ENCODE measurements around the gene KRTAP15-1. TPM values are rescaled to one million over a fixed set of nuclear protein-coding genes. Genes with fewer than 3 reads are reported as not detected.

Gene KRTAP15-1
- total RNA-seq, 1 experiment from 2014 or later, result not detected

GRCh38 chr21:30487336-30487735, 47.3 kb downstream of the KRTAP15-1 start, which contains the start of gene KRTAP19-2:
KRTAP19-2 (minus strand) TSS chr21:30487436; CDS start chr21:30487348, 88 bp downstream.
- H4K8ac ChIP-seq (replicated peaks; ENCODE audit: insufficient read length, low read depth, low read length), result no peak within 1 kb of the TSS
- no peak within 1 kb of the TSS for H3K56ac ChIP-seq (ENCODE audit: insufficient read length, low read depth, low read length)
- Mint-ChIP-seq H3K36me3 (ENCODE audit: insufficient read depth in 1 of 3, low read depth in 3 of 3) (peaks cover 9 to 35% (median 23%) of the 10 kb centered on the region in 3 experiments; a peak in 6 of 7 replicates), H3K9me3 (peaks cover 36 to 42% of the 10 kb centered on the region in 2 experiments), H3K4me1 (no peaks in the 10 kb centered on the region), H3K27me3 (ENCODE audit: low read depth) (no peaks in the 10 kb centered on the region), H3K27ac (no peak within 1 kb of the TSS), H3K4me3 (no peak within 1 kb of the TSS)
- H2BK12ac ChIP-seq (ENCODE audit: insufficient read length, low read depth, low read length), result no peak within 1 kb of the TSS
- no peak within 1 kb of the TSS for H2AFZ ChIP-seq (ENCODE audit: low read length)
- no peaks in the 10 kb centered on the region for H3K79me1 ChIP-seq (ENCODE audit: insufficient read depth, low read depth, low read length, poor library complexity, severe bottlenecking)
- H3K27ac ChIP-seq (ENCODE audit: insufficient read length, low read depth, low read length), result no peak within 1 kb of the TSS
- H3K27me3 ChIP-seq (ENCODE audit: insufficient read depth, low read length), result no peaks in the 10 kb centered on the region
- TF ChIP-seq CTCF (conservative IDR thresholded peaks at IDR 0.05), result no peak
- H2BK20ac ChIP-seq (ENCODE audit: low read depth, low read length, poor library complexity, severe bottlenecking), result no peak within 1 kb of the TSS
- no peak within 1 kb of the TSS for H2AK5ac ChIP-seq (ENCODE audit: insufficient read length, low read length)
- H4K20me1 ChIP-seq (ENCODE audit: control insufficient read depth, insufficient read depth, insufficient read length), result no peaks in the 10 kb centered on the region
- H4K91ac ChIP-seq (ENCODE audit: insufficient read length, low read depth, low read length), result no peak within 1 kb of the TSS
- no peak within 1 kb of the TSS for H3K18ac ChIP-seq (ENCODE audit: insufficient read length, low read depth, low read length)
- H2BK15ac ChIP-seq (ENCODE audit: low read depth, low read length), result no peak within 1 kb of the TSS
- no peak within 1 kb of the TSS for H3K4me2 ChIP-seq (ENCODE audit: insufficient read depth, insufficient read length, low read length)
- no peak within 1 kb of the TSS for H3K23ac ChIP-seq (ENCODE audit: insufficient read length, low read depth, low read length)
- H3K4ac ChIP-seq (ENCODE audit: low read depth, low read length), result no peak within 1 kb of the TSS
- H3K4me1 ChIP-seq (ENCODE audit: insufficient read depth, low read length), result no peaks in the 10 kb centered on the region
- no peaks in the 10 kb centered on the region for H3K23me2 ChIP-seq (ENCODE audit: insufficient read length, low read depth, low read length, poor library complexity, severe bottlenecking)
- H4K5ac ChIP-seq (ENCODE audit: insufficient read length, low read depth, low read length), result no peak within 1 kb of the TSS
- no peak within 1 kb of the TSS for H3K9ac ChIP-seq (ENCODE audit: extremely low read depth, insufficient read length, low read length)
- H3K79me2 ChIP-seq (ENCODE audit: insufficient read depth, low read length), result no peaks in the 10 kb centered on the region
- H2BK120ac ChIP-seq (ENCODE audit: low read depth, low read length, poor library complexity, severe bottlenecking), result no peak within 1 kb of the TSS
- no peak within 1 kb of the TSS for H3T11ph ChIP-seq (ENCODE audit: low read length)
- DNase-seq, result no peak
- no CpG with 5 or more reads among the region's 2 CpGs for WGBS (ENCODE audit: extremely low coverage, insufficient read length, low lambda C conversion rate)
- no peak within 1 kb of the TSS for H2BK5ac ChIP-seq (ENCODE audit: insufficient read length, low read length)
- H3K9me3 ChIP-seq (ENCODE audit: control insufficient read depth, low read depth, low read length), result peaks cover 18% of the 10 kb centered on the region
- H3K14ac ChIP-seq (ENCODE audit: insufficient read depth, low read length), result no peak within 1 kb of the TSS

Other genes starting within 250 kb of the KRTAP15-1 start
- not detected in 2 replicates for gene CLDN8, start 224.2 kb upstream of the KRTAP15-1 start, total RNA-seq (2021)
- not detected in 2 replicates for gene KRTAP24-1, start 157.3 kb upstream of the KRTAP15-1 start, total RNA-seq (2021)
- gene KRTAP25-1, start 150.8 kb upstream of the KRTAP15-1 start, total RNA-seq (2021), result not detected in 2 replicates
- gene KRTAP26-1, start 120.0 kb upstream of the KRTAP15-1 start, total RNA-seq (2021), result not detected in 2 replicates
- gene KRTAP27-1, start 102.6 kb upstream of the KRTAP15-1 start, total RNA-seq (2021), result not detected in 2 replicates
- gene KRTAP23-1, start 91.7 kb upstream of the KRTAP15-1 start, total RNA-seq (2021), result not detected in 2 replicates
- not detected in 2 replicates for gene KRTAP13-2, start 68.0 kb upstream of the KRTAP15-1 start, total RNA-seq (2021)
- not detected in 2 replicates for gene KRTAP13-1, start 44.2 kb upstream of the KRTAP15-1 start, total RNA-seq (2021)
- gene KRTAP13-3, start 14.3 kb upstream of the KRTAP15-1 start, total RNA-seq (2021), result not detected in 2 replicates
- 0.39 and 0.68 TPM in 2 replicates for gene KRTAP13-4, start 10.1 kb upstream of the KRTAP15-1 start, total RNA-seq (2021)
- not detected in 2 replicates for gene KRTAP19-1, start 40.1 kb downstream of the KRTAP15-1 start, total RNA-seq (2021)
- gene KRTAP19-2, start 47.2 kb downstream of the KRTAP15-1 start, total RNA-seq (2021), result not detected in 2 replicates
- not detected in 2 replicates for gene KRTAP19-3, start 51.7 kb downstream of the KRTAP15-1 start, total RNA-seq (2021)
- not detected in 2 replicates for gene KRTAP19-4, start 56.9 kb downstream of the KRTAP15-1 start, total RNA-seq (2021)
- not detected in 2 replicates for gene KRTAP19-5, start 61.9 kb downstream of the KRTAP15-1 start, total RNA-seq (2021)
- gene KRTAP19-6, start 101.6 kb downstream of the KRTAP15-1 start, total RNA-seq (2021), result not detected in 2 replicates
- not detected in 2 replicates for gene KRTAP19-7, start 121.0 kb downstream of the KRTAP15-1 start, total RNA-seq (2021)
- not detected in 2 replicates for gene KRTAP22-2, start 150.1 kb downstream of the KRTAP15-1 start, total RNA-seq (2021)
- not detected in 2 replicates for gene KRTAP6-3, start 152.2 kb downstream of the KRTAP15-1 start, total RNA-seq (2021)
- gene KRTAP6-2, start 158.6 kb downstream of the KRTAP15-1 start, total RNA-seq (2021), result not detected in 2 replicates
- gene KRTAP22-1, start 160.8 kb downstream of the KRTAP15-1 start, total RNA-seq (2021), result not detected in 2 replicates
- not detected in 2 replicates for gene KRTAP6-1, start 173.7 kb downstream of the KRTAP15-1 start, total RNA-seq (2021)
- gene KRTAP20-1, start 176.2 kb downstream of the KRTAP15-1 start, total RNA-seq (2021), result not detected in 2 replicates
- not detected in 2 replicates for gene KRTAP20-4, start 180.4 kb downstream of the KRTAP15-1 start, total RNA-seq (2021)
- gene KRTAP20-2, start 194.9 kb downstream of the KRTAP15-1 start, total RNA-seq (2021), result not detected in 2 replicates
- not detected in 2 replicates for gene KRTAP20-3, start 202.6 kb downstream of the KRTAP15-1 start, total RNA-seq (2021)

All from H9 (cell line).